GM13977 (cell line): ENCODE results near the gene EDN3.
"Not testable (repeated sequence)": the region's sequence is repeated elsewhere in the genome, so short reads cannot be mapped to it uniquely, and the experiment has no call there.

Source experiments
- DNase-seq: peaks from one replicate; pipeline ENCODE4 v3.0.0; 2012; ENCODE audit warnings: low spot score
- in situ Hi-C: fragments of 300-500 bp; cut with MboI; formaldehyde crosslinking; loops from one replicate; pipeline ENCODE4 v1.12.0; 2022; ENCODE audit warnings: low sequenced_read_pairs, low pct_unique_long_range_greater_than_20kb, mixed read lengths, inconsistent platforms; ENCODE audit not compliant: unreplicated experiment
- TF ChIP-seq, protein P1 (sequence below): IDR thresholded peaks from 2 replicates; pipeline ENCODE4 v1.5.1; 2012; ENCODE audit warnings: mild to moderate bottlenecking, control low read depth; ENCODE audit not compliant: insufficient read depth; ENCODE audit errors: extremely low read depth, missing control alignments

Gene EDN3

GRCh38 chr20:59333260-59333845 is 32.9 kb downstream of the EDN3 start:
- in situ Hi-C loops, result no loop called here
- no peak for DNase-seq

DNA sequence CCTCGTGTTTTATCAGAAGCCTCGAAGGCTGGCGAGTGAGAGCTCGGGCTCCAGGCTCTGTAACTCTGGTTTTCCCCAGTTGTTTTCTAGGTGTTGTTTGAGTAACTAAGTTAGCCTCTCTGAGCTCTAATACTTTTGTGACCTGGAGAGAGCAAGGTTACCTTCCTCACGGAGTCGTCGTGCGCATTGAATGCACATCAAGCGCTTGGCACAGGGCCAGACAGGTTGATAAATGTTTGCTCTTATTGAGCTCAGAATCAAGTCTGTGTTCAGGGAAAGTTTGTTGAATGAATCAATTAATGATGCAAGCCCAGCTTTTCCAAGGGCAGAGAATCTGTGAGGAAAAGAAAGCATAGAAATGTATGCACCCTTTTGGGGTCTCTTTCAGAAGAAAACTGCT is 33.5 kb downstream of the EDN3 start:
- TF ChIP-seq, protein P1, sequence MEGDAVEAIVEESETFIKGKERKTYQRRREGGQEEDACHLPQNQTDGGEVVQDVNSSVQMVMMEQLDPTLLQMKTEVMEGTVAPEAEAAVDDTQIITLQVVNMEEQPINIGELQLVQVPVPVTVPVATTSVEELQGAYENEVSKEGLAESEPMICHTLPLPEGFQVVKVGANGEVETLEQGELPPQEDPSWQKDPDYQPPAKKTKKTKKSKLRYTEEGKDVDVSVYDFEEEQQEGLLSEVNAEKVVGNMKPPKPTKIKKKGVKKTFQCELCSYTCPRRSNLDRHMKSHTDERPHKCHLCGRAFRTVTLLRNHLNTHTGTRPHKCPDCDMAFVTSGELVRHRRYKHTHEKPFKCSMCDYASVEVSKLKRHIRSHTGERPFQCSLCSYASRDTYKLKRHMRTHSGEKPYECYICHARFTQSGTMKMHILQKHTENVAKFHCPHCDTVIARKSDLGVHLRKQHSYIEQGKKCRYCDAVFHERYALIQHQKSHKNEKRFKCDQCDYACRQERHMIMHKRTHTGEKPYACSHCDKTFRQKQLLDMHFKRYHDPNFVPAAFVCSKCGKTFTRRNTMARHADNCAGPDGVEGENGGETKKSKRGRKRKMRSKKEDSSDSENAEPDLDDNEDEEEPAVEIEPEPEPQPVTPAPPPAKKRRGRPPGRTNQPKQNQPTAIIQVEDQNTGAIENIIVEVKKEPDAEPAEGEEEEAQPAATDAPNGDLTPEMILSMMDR, result no peak
- DNase-seq, result no peak
- in situ Hi-C loops, result no loop called here

More at GRCh38 chr20:59333260-59333845, 32.9 kb downstream of the EDN3 start:
- TF ChIP-seq, protein P1, result no peak

- no peak for DNase-seq
- in situ Hi-C loops, result no loop called here
- TF ChIP-seq, protein P1, result no peak
These were observed 34.4 kb downstream of the EDN3 start for GRCh38 chr20:59334651-59335300.

DNA sequence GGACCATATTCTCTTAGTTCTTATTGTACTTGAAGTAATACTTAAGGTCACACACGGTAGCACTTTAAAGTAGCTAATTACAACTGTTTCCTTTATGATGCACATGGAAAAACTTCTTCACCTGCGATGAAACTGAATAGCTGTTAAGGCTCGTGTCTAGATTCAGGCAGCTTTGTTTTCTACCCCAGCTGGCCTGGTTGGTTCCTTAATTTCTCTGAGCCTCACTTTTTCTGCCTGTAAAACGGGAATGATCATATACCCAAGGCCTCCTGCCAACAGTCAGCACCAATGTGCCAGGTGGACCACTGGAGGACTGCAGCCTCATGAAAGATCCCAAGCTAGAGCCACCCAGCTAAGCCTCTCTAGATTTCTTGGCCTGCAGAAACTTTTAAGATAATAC is 35.0 kb downstream of the EDN3 start:
- TF ChIP-seq, protein P1, result no peak
- in situ Hi-C loops, result no loop called here
- DNase-seq, result no peak

DNA sequence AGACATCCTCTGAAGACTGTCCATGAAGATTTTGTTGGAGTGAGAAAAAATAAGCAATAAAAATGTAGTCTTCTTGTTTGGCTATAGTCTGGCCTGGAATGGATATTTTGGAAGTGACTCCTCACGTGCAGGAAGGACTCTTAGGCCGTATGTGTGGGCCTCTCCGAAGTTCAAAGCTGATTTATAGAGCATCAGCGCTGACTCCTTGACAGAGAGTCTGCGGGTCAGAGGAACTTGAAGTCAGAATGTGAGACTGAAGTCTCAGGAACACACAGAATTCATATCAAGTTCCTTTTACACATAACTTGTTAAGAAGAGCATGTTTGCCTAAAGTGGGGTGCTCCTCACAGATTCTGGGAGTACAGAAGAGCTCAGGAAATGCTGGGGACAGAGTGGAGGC is 36.1 kb downstream of the EDN3 start:
- DNase-seq, result no peak
- TF ChIP-seq, protein P1, result no peak
- in situ Hi-C loops, result no loop called here

GRCh38 chr20:59338444-59338843 is 38.0 kb downstream of the EDN3 start:
- DNase-seq, in situ Hi-C loops: not testable (repeated sequence)

DNA sequence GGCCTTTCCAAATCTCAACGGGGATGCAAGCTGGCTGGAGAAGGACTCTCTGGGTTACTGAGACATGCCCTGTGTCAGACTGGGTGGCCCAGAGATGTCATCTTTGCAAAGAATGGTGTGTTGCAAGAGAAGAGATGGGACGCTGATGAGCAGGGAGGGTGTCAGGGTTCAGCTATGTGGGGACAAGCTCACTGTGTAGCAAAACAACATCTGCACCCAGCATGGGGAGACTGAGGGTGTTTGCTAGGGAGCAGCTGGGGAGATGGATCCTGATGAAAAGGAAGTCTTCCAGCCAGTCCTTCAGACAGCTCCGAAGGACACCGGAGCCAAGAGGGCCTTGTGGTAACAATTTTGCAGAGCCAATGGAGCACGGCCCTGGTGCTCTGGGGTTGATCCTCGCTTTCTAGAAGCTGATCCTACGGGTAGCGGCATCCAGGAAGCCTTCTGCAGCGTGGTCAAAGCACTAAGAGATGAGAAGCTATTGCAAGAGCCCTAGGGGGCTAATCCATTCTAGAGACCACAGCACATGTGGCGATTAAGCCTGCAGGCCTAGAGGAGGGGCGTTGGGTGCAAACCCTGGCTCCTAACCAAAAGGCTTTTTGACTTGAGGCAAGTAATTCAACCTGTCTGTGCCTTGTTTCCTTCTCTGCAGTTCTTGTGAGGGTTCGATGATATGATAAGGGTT is 39.9 kb downstream of the EDN3 start:
- TF ChIP-seq, protein P1, result no peak
- DNase-seq, result no peak
- in situ Hi-C loops, result no loop called here

GRCh38 chr20:59341285-59342022 is 41.0 kb downstream of the EDN3 start:
- in situ Hi-C loops, DNase-seq: not testable (repeated sequence)
